NB4 (cell line): Measurements from ENCODE around the gene MAP2K7.

ENCODE experiments used
- DNase-seq: peaks from one replicate; pipeline ENCODE4 v3.0.0; 2010; ENCODE audit warnings: low read depth
- H3K4me3 ChIP-seq: one replicate; pipeline ENCODE4 v1.5.1; 2011; ENCODE audit warnings: mild to moderate bottlenecking, low read depth, low read length, moderate library complexity
- MYC ChIP-seq: IDR thresholded peaks from 2 replicates; pipeline ENCODE4 v1.6.1; 2011; ENCODE audit warnings: low read depth, low read length
- POLR2A ChIP-seq: IDR thresholded peaks from 2 replicates; pipeline ENCODE4 v1.6.1; 2011; ENCODE audit warnings: mild to moderate bottlenecking; ENCODE audit not compliant: insufficient read length; ENCODE audit errors: extremely low read depth
- TF ChIP-seq, protein P1 (sequence below): IDR thresholded peaks from one replicate; pipeline ENCODE4 v1.5.1; 2012; ENCODE audit warnings: low read depth, low read length
- TF ChIP-seq, protein P2 (sequence below): IDR thresholded peaks from 2 replicates; pipeline ENCODE4 v1.6.1; 2011; ENCODE audit warnings: low read depth, low read length

The MAP2K7 gene

GRCh38 chr19:7924241-7924640 is 20.6 kb downstream of the MAP2K7 start:
- DNase-seq, result peak; percentile 47
- TF ChIP-seq, protein P1, sequence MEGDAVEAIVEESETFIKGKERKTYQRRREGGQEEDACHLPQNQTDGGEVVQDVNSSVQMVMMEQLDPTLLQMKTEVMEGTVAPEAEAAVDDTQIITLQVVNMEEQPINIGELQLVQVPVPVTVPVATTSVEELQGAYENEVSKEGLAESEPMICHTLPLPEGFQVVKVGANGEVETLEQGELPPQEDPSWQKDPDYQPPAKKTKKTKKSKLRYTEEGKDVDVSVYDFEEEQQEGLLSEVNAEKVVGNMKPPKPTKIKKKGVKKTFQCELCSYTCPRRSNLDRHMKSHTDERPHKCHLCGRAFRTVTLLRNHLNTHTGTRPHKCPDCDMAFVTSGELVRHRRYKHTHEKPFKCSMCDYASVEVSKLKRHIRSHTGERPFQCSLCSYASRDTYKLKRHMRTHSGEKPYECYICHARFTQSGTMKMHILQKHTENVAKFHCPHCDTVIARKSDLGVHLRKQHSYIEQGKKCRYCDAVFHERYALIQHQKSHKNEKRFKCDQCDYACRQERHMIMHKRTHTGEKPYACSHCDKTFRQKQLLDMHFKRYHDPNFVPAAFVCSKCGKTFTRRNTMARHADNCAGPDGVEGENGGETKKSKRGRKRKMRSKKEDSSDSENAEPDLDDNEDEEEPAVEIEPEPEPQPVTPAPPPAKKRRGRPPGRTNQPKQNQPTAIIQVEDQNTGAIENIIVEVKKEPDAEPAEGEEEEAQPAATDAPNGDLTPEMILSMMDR, result no peak
- TF ChIP-seq, protein P2, sequence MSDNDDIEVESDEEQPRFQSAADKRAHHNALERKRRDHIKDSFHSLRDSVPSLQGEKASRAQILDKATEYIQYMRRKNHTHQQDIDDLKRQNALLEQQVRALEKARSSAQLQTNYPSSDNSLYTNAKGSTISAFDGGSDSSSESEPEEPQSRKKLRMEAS, result no peak
- TF ChIP-seq MYC (no peak), POLR2A (no peak)
- no peak overlapping the region for H3K4me3 ChIP-seq

DNA sequence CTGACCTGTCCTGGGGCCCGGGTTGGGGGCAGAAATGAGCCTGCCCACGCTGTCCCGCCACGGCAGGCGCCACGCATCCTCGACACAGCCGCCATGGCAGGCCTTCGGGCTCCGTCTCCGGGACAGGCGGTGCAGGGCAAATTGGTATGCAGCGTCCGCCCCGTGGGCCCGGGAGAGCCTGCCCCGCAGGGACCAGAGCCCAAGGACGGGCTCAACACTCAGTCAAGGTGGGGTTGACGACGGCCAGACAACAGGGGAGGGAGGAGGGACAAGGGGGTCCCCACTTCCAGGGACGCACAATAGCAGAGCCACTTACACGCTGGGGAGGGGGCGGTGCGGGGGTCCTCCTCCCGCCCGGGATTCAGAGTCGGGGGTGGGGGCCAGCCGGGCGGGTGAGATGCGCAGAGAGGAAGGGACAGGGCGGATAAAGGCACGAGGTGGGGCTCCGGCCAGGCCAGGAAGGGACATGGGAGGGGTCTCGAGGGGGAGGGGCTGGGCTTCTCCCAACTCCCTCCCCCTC is 21.0 kb downstream of the MAP2K7 start:
- no peak for DNase-seq
- TF ChIP-seq POLR2A (no peak), MYC (no peak)
- TF ChIP-seq, protein P2, result no peak
- TF ChIP-seq, protein P1, result no peak
- no peak overlapping the region for H3K4me3 ChIP-seq

GRCh38 chr19:7925171-7925851 is 21.6 kb downstream of the MAP2K7 start:
- TF ChIP-seq POLR2A (no peak), MYC (peak; percentile 90)
- TF ChIP-seq, protein P2, result peak; percentile 95
- TF ChIP-seq, protein P1, result peak; percentile 84
- DNase-seq, result peak; percentile 87
- H3K4me3 ChIP-seq, result no peak overlapping the region

DNA sequence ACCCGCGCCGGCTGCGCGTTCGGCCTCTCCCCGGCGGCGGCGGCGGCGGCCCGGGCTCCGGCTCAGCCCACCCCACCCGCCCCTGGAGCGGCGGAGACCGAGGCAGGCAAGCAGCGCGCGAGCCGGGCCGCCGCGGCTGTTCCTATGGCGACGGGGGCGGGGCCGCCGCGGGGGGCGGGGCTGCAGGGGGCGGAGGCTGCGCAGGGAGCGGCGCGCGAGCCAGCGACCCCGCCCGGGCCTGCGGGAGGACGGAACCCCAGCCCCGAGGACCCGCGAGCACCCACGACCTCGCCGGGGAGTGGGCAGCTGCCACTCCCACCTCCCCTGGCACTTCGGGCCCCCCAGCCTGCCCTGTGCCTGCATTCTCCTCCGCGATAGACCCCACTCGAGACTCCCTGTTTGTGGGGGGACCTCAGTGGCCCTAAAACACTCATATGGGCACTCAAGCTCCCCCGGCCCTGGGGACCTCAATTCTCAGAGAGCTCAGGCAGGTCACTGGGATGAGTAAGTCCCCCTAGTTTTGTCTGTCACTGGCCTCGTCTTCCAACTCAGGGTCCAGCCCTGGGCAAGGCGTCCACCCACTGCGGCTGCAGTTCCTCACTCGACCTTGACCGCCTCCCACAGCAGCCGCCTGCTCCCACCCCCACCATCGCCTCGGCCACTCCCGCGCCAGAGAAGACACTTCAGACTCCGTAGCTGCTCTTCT is 22.5 kb downstream of the MAP2K7 start, which contains the start of gene CTXN1:
Gene CTXN1 (minus strand): TSS at position 115 of the 706 bp plus-strand sequence. CDS start 597 bp downstream, outside the sequence.
- peak; percentile 76 for DNase-seq
- H3K4me3 ChIP-seq, result peak within 1 kb of the TSS; percentile 6
- TF ChIP-seq, protein P1, result no peak
- TF ChIP-seq POLR2A (no peak), MYC (peak; percentile 15; the same call in 1 of the 2 replicates)
- TF ChIP-seq, protein P2, result no peak

DNA sequence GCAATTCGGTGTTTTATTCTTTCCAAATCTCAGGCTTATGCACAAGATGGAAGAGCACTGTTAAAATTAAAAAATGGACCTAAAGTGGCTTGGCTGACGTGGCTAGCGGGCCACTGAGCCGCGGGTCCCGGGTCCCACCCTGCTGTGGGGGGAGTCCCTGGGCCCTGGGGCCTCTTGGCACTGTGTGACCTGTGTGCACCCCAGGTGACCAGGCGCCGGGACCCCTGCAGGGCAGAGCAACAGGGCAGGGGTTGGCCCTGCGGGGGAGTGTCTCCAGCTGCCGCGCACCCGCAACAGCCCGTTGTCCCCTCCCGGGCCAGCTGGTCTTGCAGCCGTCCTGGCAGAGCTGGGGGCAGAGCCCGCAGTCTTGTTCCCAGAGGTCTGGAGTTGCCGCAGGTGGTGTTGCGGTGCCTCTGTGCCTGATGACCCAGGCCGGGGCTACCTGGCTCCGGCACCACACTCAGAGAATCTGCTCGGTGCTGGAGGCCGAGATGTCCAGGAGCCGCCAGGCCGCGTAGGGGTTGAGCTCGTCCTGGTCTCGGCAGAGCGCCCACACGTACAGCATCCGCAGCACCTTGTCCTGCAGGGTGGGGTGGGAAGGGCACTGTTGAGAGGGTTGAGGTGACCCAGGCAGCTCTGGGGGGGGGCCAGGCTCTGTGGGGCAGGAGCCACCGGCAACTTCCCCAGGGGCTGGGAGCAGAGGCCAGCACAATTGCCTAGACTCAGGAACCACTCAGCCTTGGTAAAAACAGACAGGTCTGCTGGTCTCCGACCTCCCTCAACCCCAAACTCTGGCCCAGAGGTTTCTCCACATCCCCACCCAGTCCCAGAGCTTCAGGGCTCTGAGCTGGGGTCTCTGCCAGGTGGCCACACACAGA is 23.3 kb downstream of the MAP2K7 start:
- no peak overlapping the region for H3K4me3 ChIP-seq
- TF ChIP-seq, protein P1, result no peak
- TF ChIP-seq MYC (no peak; the same call in 1 of the 2 replicates), POLR2A (no peak)
- TF ChIP-seq, protein P2, result no peak
- peak; percentile 65 for DNase-seq
